Lower leg skin (tissue), 3 donors: Measurements from ENCODE around the gene TBX18.

Experiments used
- POLR2A ChIP-seq, 2 donors: fragments of 450-650 bp; IDR thresholded peaks; one replicate each; pipeline ENCODE4 v1.6.1; 2016 to 2017; ENCODE audit warnings: antibody characterized with exemption in 2 of 2, mild to moderate bottlenecking in 1 of 2, moderate library complexity in 1 of 2
- TF ChIP-seq, protein P1 (sequence below), 3 donors: fragments of 450-650 bp; IDR thresholded peaks; one replicate each; pipeline ENCODE4 v1.5.1; 2016; ENCODE audit warnings: antibody characterized with exemption in 3 of 3, mild to moderate bottlenecking in 3 of 3, moderate library complexity in 2 of 3

DNA sequence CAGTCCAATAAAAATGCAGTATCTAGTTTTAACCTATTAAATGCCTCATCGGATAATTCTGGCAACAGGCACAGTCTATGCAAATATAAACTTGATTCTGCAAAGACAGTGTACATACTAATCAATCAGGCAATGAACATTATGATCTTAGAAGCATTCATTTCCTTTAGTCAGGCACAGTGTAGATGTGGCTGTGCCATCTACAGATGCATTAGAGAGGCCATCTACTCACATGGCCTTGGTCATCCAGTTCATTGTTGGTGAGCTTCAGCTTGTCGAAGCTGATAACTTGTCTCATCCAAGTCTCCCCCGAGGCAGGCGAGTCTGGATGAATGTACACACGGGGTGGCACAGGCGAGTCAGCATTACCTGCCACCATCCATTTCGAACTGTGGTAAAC lies 7.9 kb downstream of the TBX18 start:
- TF ChIP-seq, protein P1, sequence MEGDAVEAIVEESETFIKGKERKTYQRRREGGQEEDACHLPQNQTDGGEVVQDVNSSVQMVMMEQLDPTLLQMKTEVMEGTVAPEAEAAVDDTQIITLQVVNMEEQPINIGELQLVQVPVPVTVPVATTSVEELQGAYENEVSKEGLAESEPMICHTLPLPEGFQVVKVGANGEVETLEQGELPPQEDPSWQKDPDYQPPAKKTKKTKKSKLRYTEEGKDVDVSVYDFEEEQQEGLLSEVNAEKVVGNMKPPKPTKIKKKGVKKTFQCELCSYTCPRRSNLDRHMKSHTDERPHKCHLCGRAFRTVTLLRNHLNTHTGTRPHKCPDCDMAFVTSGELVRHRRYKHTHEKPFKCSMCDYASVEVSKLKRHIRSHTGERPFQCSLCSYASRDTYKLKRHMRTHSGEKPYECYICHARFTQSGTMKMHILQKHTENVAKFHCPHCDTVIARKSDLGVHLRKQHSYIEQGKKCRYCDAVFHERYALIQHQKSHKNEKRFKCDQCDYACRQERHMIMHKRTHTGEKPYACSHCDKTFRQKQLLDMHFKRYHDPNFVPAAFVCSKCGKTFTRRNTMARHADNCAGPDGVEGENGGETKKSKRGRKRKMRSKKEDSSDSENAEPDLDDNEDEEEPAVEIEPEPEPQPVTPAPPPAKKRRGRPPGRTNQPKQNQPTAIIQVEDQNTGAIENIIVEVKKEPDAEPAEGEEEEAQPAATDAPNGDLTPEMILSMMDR (IDR thresholded peaks at IDR 0.05): no peak
- TF ChIP-seq POLR2A (IDR thresholded peaks at IDR 0.05): no peak
